HG02588 (cell line): Measurements from ENCODE around the gene KLRD1.
"Not testable (repeated sequence)": the region's sequence is repeated elsewhere in the genome, so short reads cannot be mapped to it uniquely, and the experiment has no call there.

Source experiments
- ATAC-seq: cut with Tn5 transposase; IDR thresholded peaks from one replicate; pipeline ENCODE4 v1.9.1; 2021; ENCODE audit warnings: mild to moderate bottlenecking, moderate library complexity; ENCODE audit not compliant: unreplicated experiment

Gene KLRD1

DNA sequence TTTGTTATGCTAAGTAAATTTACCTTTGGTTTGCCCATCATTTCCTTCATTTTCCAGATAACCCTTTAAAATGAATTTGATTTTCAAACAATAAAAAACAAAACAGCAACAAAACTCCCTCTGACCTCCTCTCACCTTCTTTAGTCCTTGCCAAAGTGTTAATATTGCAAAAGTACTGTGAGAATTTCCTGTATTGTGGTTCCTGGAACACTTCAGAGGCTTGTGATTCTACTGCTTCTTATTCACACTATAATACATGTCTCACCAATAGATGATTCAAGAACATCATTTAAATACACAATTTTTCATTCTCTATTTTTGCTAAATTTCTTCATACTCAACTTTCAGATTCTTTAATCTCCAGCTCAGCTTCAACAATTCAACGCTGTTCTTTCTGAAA lies at the start of gene KLRD1:
Gene KLRD1 (plus strand): TSS at position 241 of the 400 bp plus-strand sequence. CDS start 208 bp downstream, outside the sequence.
- ATAC-seq = no peak

GRCh38 chr12:10260927-10261326 lies 46.7 kb upstream of the KLRD1 start:
- ATAC-seq = no peak

- no peak for ATAC-seq
Measured at GRCh38 chr12:10268037-10268436, 39.6 kb upstream of the KLRD1 start.

GRCh38 chr12:10272467-10272866 lies 35.2 kb upstream of the KLRD1 start:
- no peak for ATAC-seq

GRCh38 chr12:10276774-10277173 lies 30.9 kb upstream of the KLRD1 start:
- ATAC-seq = no peak

- ATAC-seq = no peak
Measured at GRCh38 chr12:10278104-10278503, 29.6 kb upstream of the KLRD1 start.

- no peak for ATAC-seq
Measured at GRCh38 chr12:10279937-10280336, 27.7 kb upstream of the KLRD1 start.

GRCh38 chr12:10283027-10283426 lies 24.6 kb upstream of the KLRD1 start:
- ATAC-seq = no peak

- no peak for ATAC-seq
Measured at GRCh38 chr12:10285919-10286318, 21.8 kb upstream of the KLRD1 start.

GRCh38 chr12:10289005-10289754 lies 18.5 kb upstream of the KLRD1 start:
- no peak for ATAC-seq

DNA sequence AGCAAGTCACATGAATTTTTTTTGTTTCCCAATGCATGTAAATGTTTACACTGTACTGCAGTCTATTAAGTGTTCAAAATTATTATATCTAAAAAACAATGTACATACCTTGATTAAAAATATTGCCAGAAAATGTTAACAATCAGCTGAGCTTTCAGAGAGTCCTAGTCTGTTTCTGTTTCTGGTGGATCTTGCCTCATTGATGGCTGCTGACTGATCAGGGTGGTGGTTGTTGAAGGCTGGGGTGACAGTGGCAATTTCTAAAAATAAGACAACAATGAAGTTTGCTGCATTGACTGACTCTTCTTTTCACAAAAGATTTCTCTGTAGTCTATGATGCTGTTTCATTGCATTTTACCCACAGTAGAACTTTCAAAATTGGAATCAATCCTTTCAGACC lies 16.6 kb upstream of the KLRD1 start:
- no peak for ATAC-seq

- ATAC-seq = no peak
Measured at GRCh38 chr12:10293151-10293550, 14.5 kb upstream of the KLRD1 start.

DNA sequence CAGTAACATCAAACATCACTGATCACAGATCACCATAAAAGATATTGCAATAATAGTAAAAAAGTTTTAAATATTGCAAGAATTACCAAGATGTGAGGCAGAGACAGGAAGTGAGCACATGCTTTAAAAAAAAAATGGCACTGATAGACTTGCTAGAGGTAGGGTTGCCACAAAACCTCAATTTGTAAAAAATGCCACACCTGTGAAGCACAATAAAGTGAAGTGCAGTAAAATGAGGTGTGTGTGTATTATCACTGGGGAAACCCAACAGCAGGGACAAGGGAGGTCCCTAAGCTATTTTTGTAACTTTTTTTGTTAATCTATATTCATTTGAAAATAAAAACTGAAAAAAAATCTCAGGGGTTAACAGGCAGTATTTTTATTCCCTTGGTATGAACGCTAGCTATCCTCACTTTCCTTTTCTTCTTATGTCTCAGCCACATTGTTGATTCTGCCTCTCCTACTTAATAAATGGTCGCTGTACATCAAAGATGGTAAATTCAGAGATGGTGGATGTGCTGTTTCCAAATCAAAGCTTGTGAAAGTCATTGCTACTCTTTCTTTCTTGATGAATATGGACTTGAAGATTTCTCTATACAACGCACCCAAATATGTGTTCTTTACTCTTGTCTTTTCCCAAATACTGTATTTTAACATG lies 14.0 kb upstream of the KLRD1 start:
- no peak for ATAC-seq

DNA sequence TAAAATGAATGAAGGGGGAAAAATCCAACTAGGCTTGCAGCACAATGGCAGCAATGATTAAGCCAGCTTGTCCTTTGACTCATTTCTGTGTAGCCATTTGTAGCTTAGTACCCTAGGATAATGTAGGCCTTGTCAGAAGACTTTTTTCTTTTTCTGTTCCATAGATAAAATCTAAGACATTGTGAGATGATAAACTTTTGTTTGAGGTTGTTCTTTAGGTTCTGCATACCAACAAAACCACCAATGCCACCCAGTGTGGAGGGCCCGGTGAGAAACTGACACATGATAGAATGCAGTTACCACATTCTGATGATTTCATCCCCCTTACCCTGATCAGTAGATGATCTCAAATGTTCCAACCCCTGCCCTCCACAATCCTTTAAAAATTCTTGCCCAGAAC lies 6.6 kb upstream of the KLRD1 start:
- ATAC-seq = no peak

DNA sequence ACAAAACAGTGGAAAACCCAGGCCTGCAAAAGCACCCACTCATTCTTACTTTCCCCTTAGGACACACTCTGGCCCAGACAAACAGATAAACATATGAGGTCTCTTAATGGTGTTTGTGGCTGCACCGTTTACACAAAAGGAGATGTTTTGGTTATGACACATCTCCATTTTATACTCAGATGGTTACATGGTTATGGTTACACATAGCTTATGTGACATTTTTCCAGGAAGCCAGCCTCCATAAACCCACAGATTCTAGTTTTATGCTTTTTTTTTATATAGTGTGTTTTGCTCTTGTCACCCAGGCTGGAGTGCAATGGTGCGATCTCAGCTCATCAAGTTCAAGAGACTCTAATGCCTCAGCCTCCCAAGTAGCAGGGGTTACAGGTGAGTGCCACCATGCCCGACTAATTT lies 3.5 kb upstream of the KLRD1 start:
- no peak for ATAC-seq

GRCh38 chr12:10305411-10305810 lies 2.3 kb upstream of the KLRD1 start:
- no peak for ATAC-seq

GRCh38 chr12:10310926-10311720 lies 3.5 kb downstream of the KLRD1 start:
- ATAC-seq = no peak

DNA sequence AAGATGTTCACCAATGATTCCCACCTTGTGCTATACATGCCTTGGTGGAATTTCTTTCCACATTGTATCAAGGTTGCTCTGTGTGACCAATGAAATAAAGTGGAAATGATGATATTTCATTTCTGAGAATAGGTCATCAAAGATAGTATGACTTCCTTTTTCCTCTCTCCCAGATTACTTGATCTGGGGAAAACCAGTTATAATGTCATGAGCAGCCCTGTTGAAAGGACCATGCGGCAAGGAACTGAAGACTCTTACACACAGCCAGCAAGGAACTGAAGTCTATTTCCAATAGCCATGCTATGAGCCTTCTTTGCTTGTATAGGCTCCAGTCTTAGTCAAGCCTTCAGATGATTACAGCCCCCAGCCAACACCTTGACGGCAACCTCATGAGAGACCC lies 11.7 kb downstream of the KLRD1 start:
- no peak for ATAC-seq

DNA sequence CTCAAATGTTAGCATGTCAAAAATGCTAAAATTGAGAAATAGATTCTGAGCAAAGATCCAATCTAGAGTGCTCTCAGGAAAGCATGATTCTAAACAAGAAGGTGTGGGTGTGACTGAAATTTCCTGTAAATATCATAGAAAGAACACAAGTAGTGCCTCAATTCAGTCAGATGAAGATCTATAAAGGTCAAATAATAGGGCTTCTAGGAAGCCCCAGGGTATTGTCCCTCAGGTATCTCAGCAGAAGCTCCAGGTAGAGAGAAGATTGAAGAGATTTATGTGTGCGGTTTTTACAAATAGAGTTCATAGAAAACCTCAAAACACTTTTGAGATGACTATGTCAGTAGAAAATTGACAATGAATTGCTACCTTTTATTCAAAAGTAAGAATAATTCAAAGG lies 13.0 kb downstream of the KLRD1 start:
- ATAC-seq = no peak

GRCh38 chr12:10328691-10329090 lies 21.0 kb downstream of the KLRD1 start:
- not testable (repeated sequence) for ATAC-seq

GRCh38 chr12:10331642-10332239 lies 24.1 kb downstream of the KLRD1 start:
- no peak for ATAC-seq
